SK-N-SH (cell line): ENCODE results near the gene DPYSL4. TPM values are rescaled to one million over a fixed set of nuclear protein-coding genes. Genes with fewer than 3 reads are reported as not detected.

Experiments used
- CTCF ChIA-PET: fragments of 300-600, 350-600 bp; formaldehyde crosslinking; extraction: SDS; loops from one replicate; lab custom pipeline; 2021; lab: Yijun Ruan, JAX
- POLR2A ChIA-PET: fragments of 350-600 bp; sonication (Branson Sonifier 250); formaldehyde crosslinking; extraction: SDS; loops from one replicate; lab custom pipeline; 2020; ENCODE audit warnings: antibody characterized with exemption, inconsistent platforms; lab: Yijun Ruan, JAX
- DNase-seq: peaks from one replicate; pipeline ENCODE4 v3.0.0; 2012
- H2AFZ ChIP-seq: fragments of 200-600 bp; sonication (generic); 2 replicates; pipeline ENCODE4 v1.8.1; 2016; ENCODE audit warnings: antibody characterized with exemption, mild to moderate bottlenecking, low read depth
- H3F3A ChIP-seq: fragments of 200-600 bp; sonication (generic); replicated peaks from 2 replicates; pipeline ENCODE3; 2016; ENCODE audit warnings: antibody characterized with exemption, mild to moderate bottlenecking; ENCODE audit not compliant: insufficient read depth
- H3K27ac ChIP-seq, 2 experiments: fragments of 200-500 bp in 1 of 2; fragments of 200-600 bp in 1 of 2; sonication (Bioruptor generic) in 1 of 2; sonication (generic), shearing (Covaris generic) in 1 of 2; 2 replicates each; pipeline versions ENCODE4 v1.5.1 to v1.6.1; 2014 to 2016; ENCODE audit warnings: low read depth in 2 of 2, inconsistent platforms in 1 of 2, low read length in 1 of 2, mild to moderate bottlenecking in 1 of 2, mixed read lengths in 1 of 2
- H3K27me3 ChIP-seq: fragments of 200-600 bp; sonication (generic), shearing (Covaris generic); 2 replicates; pipeline ENCODE4 v1.6.1; 2016; ENCODE audit warnings: mixed run types; ENCODE audit not compliant: insufficient read depth
- H3K36me3 ChIP-seq, 2 experiments: fragments of 200-500 bp in 1 of 2; fragments of 200-600 bp in 1 of 2; sonication (Bioruptor generic) in 1 of 2; sonication (generic) in 1 of 2; replicated peaks in 1 of 2; 2 replicates each; pipeline versions ENCODE3 to v1.5.1; 2014 to 2016; ENCODE audit warnings: low read length in 1 of 2, mild to moderate bottlenecking in 1 of 2; ENCODE audit not compliant: insufficient read depth in 2 of 2, control insufficient read depth in 1 of 2
- H3K4me1 ChIP-seq, 2 experiments: fragments of 200-500 bp in 1 of 2; fragments of 200-600 bp in 1 of 2; sonication (Bioruptor generic) in 1 of 2; sonication (generic), shearing (Covaris generic) in 1 of 2; 2 replicates each; pipeline versions ENCODE4 v1.5.1 to v1.6.1; 2014 to 2016; ENCODE audit warnings: low read depth in 1 of 2, low read length in 1 of 2, mixed run types in 1 of 2; ENCODE audit not compliant: insufficient read depth in 2 of 2, control insufficient read depth in 1 of 2
- H3K4me2 ChIP-seq: fragments of 200-600 bp; sonication (generic), shearing (Covaris generic); 2 replicates; pipeline ENCODE4 v1.6.1; 2017; ENCODE audit warnings: mixed run types
- H3K4me3 ChIP-seq, 2 experiments: fragments of 200-500 bp in 1 of 2; fragments of 200-600 bp in 1 of 2; sonication (Bioruptor generic) in 1 of 2; sonication (generic), shearing (Covaris generic) in 1 of 2; 2 replicates each; pipeline versions ENCODE4 v1.5.1 to v1.8.1; 2014 to 2016; ENCODE audit warnings: low read depth in 2 of 2, inconsistent platforms in 1 of 2, low read length in 1 of 2, mild to moderate bottlenecking in 1 of 2, mixed read lengths in 1 of 2, moderate library complexity in 1 of 2
- H3K79me2 ChIP-seq: fragments of 200-600 bp; sonication (generic); 2 replicates; pipeline ENCODE4 v1.8.1; 2017; ENCODE audit warnings: mild to moderate bottlenecking; ENCODE audit not compliant: insufficient read depth
- H3K9ac ChIP-seq: fragments of 200-600 bp; sonication (generic); 2 replicates; pipeline ENCODE4 v1.6.1; 2017; ENCODE audit warnings: mixed run types
- H3K9me2 ChIP-seq: fragments of 200-600 bp; sonication (generic); 2 replicates; pipeline ENCODE4 v1.6.1; 2017; ENCODE audit warnings: mixed run types
- H3K9me3 ChIP-seq: fragments of 200-600 bp; sonication (generic); 2 replicates; pipeline ENCODE4 v1.6.1; 2017; ENCODE audit warnings: mixed run types, mild to moderate bottlenecking, moderate library complexity
- H4K20me1 ChIP-seq: fragments of 200-600 bp; sonication (generic); 2 replicates; pipeline ENCODE4 v1.6.1; 2017; ENCODE audit warnings: mild to moderate bottlenecking, mixed run types; ENCODE audit not compliant: insufficient read depth
- EZH2phosphoT487 ChIP-seq: fragments of 200-600 bp; sonication (generic); IDR thresholded peaks from 2 replicates; pipeline ENCODE4 v1.6.1; 2017; ENCODE audit warnings: low read depth, mixed run types, mild to moderate bottlenecking, antibody characterized with exemption, moderate library complexity, borderline replicate concordance
- FOSL2 ChIP-seq: IDR thresholded peaks from 2 replicates; pipeline ENCODE4 v1.4.0; 2012; ENCODE audit warnings: low read depth, mild to moderate bottlenecking, moderate library complexity, borderline replicate concordance
- FOXM1 ChIP-seq: IDR thresholded peaks from 2 replicates; pipeline ENCODE4 v1.4.0; 2012; ENCODE audit warnings: low read depth, mild to moderate bottlenecking
- IRF3 ChIP-seq: fragments of 150-350 bp; IDR thresholded peaks from 2 replicates; pipeline ENCODE4 v1.6.1; 2016; ENCODE audit warnings: mild to moderate bottlenecking, low read depth, low read length
- JUND ChIP-seq: IDR thresholded peaks from 2 replicates; pipeline ENCODE4 v1.4.0; 2012
- MXI1 ChIP-seq: IDR thresholded peaks from 2 replicates; pipeline ENCODE4 v1.6.1; 2012; ENCODE audit warnings: mild to moderate bottlenecking, low read depth, low read length, improper control_type of control experiment
- NFIC ChIP-seq: IDR thresholded peaks from 2 replicates; pipeline ENCODE4 v1.4.0; 2012; ENCODE audit warnings: borderline replicate concordance
- POLR2AphosphoS5 ChIP-seq: IDR thresholded peaks from 2 replicates; pipeline ENCODE4 v1.6.1; 2012; ENCODE audit warnings: low read depth, low read length
- REST ChIP-seq: IDR thresholded peaks from 2 replicates; pipeline ENCODE4 v1.6.1; 2012; ENCODE audit warnings: mild to moderate bottlenecking, low read depth, low read length, moderate library complexity
- RXRA ChIP-seq: IDR thresholded peaks from 2 replicates; pipeline ENCODE4 v1.4.0; 2012; ENCODE audit warnings: low read depth, mild to moderate bottlenecking, borderline replicate concordance
- TEAD4 ChIP-seq: IDR thresholded peaks from 2 replicates; pipeline ENCODE4 v1.4.0; 2012; ENCODE audit warnings: mild to moderate bottlenecking, borderline replicate concordance; ENCODE audit not compliant: insufficient read depth
- USF1 ChIP-seq: IDR thresholded peaks from 2 replicates; pipeline ENCODE4 v1.4.0; 2012; ENCODE audit warnings: low read depth, borderline replicate concordance
- ZBTB33 ChIP-seq: IDR thresholded peaks from 2 replicates; pipeline ENCODE4 v1.4.0; 2012; ENCODE audit warnings: low read depth, borderline replicate concordance
- WGBS: methylation state at CpG from one replicate; pipeline ENCODE4 v1.1.6; 2017; ENCODE audit warnings: low lambda C conversion rate; 5-methylcytosine and 5-hydroxymethylcytosine counted together
- polyA plus RNA-seq, 3 experiments: library from polyadenylated mRNA; depleted of rRNA; stranded (reverse); fragments of >200 nt; gene quantifications; 2 replicates each; pipeline ENCODE4 v1.2.3, GENCODE V29; 2012

The DPYSL4 gene
- polyA plus RNA-seq, 1 of the 3 experiments (the other 2 are of a cell fraction), result 21.8 TPM

GRCh38 chr10:132243626-132244025 lies 56.9 kb downstream of the DPYSL4 start:
- TF ChIP-seq JUND (no peak), REST (no peak), EZH2phosphoT487 (no peak), IRF3 (no peak), TEAD4 (no peak), MXI1 (no peak), FOXM1 (no peak), ZBTB33 (no peak), NFIC (no peak), RXRA (no peak), FOSL2 (no peak), USF1 (no peak), POLR2AphosphoS5 (no peak)
- ChIA-PET POLR2A (interaction anchor here (0.7 kb wide), 1 partner anchor 10 kb away, joined by 3 read pairs; no protein-coding TSS in a partner anchor), CTCF (interaction anchor here (1.2 to 2.0 kb wide), 2 partner anchors 18 to 20 kb away, joined by 4 to 7 read pairs; no protein-coding TSS in a partner anchor)

More at GRCh38 chr10:132243626-132244025, 56.9 kb downstream of the DPYSL4 start:
- 90% methylated on average over 8 of the region's 11 CpGs for WGBS
- Histone ChIP-seq H3K27ac (peak overlapping the region in 1 of 2 experiments; percentile 17; a peak in 1 of 4 replicates), H3K36me3 (no peaks in the 10 kb centered on the region), H3F3A (no peaks in the 10 kb centered on the region), H3K9me3 (no peaks in the 10 kb centered on the region), H3K27me3 (no peaks in the 10 kb centered on the region), H3K79me2 (no peaks in the 10 kb centered on the region), H2AFZ (no peak overlapping the region), H3K9ac (no peak overlapping the region), H3K4me3 (no peak overlapping the region), H3K9me2 (no peaks in the 10 kb centered on the region), H3K4me1 (peaks cover 0 to 61% of the 10 kb centered on the region in 2 experiments; a peak in 1 of 4 replicates), H3K4me2 (no peak overlapping the region), H4K20me1 (no peaks in the 10 kb centered on the region)
- no peak for DNase-seq
